HEK293 (cell line): ENCODE data around the gene RHBDF2.
"Not testable (repeated sequence)": the region's sequence is repeated elsewhere in the genome, so short reads cannot be mapped to it uniquely, and the experiment has no call there.

Experiments
- CTCF ChIA-PET: fragments of 350-600 bp; formaldehyde crosslinking; extraction: SDS; loops from one replicate; lab custom pipeline; 2021; ENCODE audit warnings: antibody characterized with exemption; lab: Yijun Ruan, JAX
- POLR2A ChIA-PET: fragments of 300-600 bp; formaldehyde crosslinking; extraction: SDS; loops from one replicate; lab custom pipeline; 2020; ENCODE audit warnings: antibody characterized with exemption, inconsistent platforms; lab: Yijun Ruan, JAX
- H3K27ac ChIP-seq: fragments of 200-500 bp; sonication (Bioruptor generic); 2 replicates; pipeline ENCODE4 v1.5.1; 2014; ENCODE audit warnings: low read depth, low read length, control low read depth, inconsistent platforms; ENCODE audit errors: extremely low read depth
- H3K36me3 ChIP-seq, 2 experiments: fragments of 200-500 bp in 1 of 2; sonication (Bioruptor generic) in 1 of 2; 1 replicate in 1 of 2; 2 replicates in 1 of 2; pipeline ENCODE4 v1.5.1; 2014 to 2017; ENCODE audit warnings: inconsistent platforms in 2 of 2, low read length in 2 of 2; ENCODE audit not compliant: control insufficient read depth in 2 of 2, insufficient read depth in 1 of 2
- H3K4me1 ChIP-seq: fragments of 200-500 bp; sonication (Bioruptor generic); 2 replicates; pipeline ENCODE4 v1.5.1; 2014; ENCODE audit warnings: mild to moderate bottlenecking, low read length, inconsistent platforms; ENCODE audit not compliant: control insufficient read depth, insufficient read depth
- H3K4me3 ChIP-seq: 2 replicates; pipeline ENCODE4 v1.5.1; 2011; ENCODE audit warnings: low read depth, mild to moderate bottlenecking, control low read depth, low read length, moderate library complexity
- H3K9me3 ChIP-seq: fragments of 200-500 bp; sonication (Bioruptor generic); 2 replicates; pipeline ENCODE4 v1.5.1; 2014; ENCODE audit warnings: low read depth, low read length, inconsistent platforms; ENCODE audit not compliant: control insufficient read depth, insufficient read depth
- BCL11B ChIP-seq: fragments of 450-650 bp; formaldehyde crosslinking; IDR thresholded peaks from 2 replicates; pipeline ENCODE4 v1.5.1; 2016; ENCODE audit warnings: low read depth, missing biosample characterization, missing genetic modification characterization
- FEZF1 ChIP-seq: fragments of 450-650 bp; formaldehyde crosslinking; IDR thresholded peaks from 2 replicates; pipeline ENCODE4 v1.5.1; 2016; ENCODE audit warnings: missing biosample characterization, missing genetic modification characterization
- KLF9 ChIP-seq: fragments of 450-650 bp; formaldehyde crosslinking; IDR thresholded peaks from 2 replicates; pipeline ENCODE4 v1.5.1; 2016; ENCODE audit warnings: missing biosample characterization, missing genetic modification characterization, low read depth
- OVOL3 ChIP-seq: fragments of 450-650 bp; formaldehyde crosslinking; IDR thresholded peaks from 2 replicates; pipeline ENCODE4 v1.5.1; 2016; ENCODE audit warnings: missing biosample characterization, missing genetic modification characterization
- PRDM1 ChIP-seq: fragments of 450-650 bp; formaldehyde crosslinking; IDR thresholded peaks from 2 replicates; pipeline ENCODE4; 2016; ENCODE audit warnings: missing biosample characterization, missing genetic modification characterization
- REPIN1 ChIP-seq: fragments of 450-650 bp; formaldehyde crosslinking; IDR thresholded peaks from 2 replicates; pipeline ENCODE4 v1.5.1; 2017; ENCODE audit warnings: missing biosample characterization, missing genetic modification characterization, low read depth
- SALL2 ChIP-seq: fragments of 450-650 bp; formaldehyde crosslinking; IDR thresholded peaks from 2 replicates; pipeline ENCODE4 v1.5.0; 2017; ENCODE audit warnings: missing biosample characterization, mild to moderate bottlenecking, missing genetic modification characterization, borderline replicate concordance
- SCRT2 ChIP-seq: fragments of 450-650 bp; formaldehyde crosslinking; IDR thresholded peaks from 2 replicates; pipeline ENCODE4 v1.5.1; 2016; ENCODE audit warnings: missing biosample characterization, missing genetic modification characterization
- ZBTB20 ChIP-seq: fragments of 450-650 bp; formaldehyde crosslinking; IDR thresholded peaks from 2 replicates; pipeline ENCODE4 v1.5.1; 2016; ENCODE audit warnings: missing biosample characterization, missing genetic modification characterization
- ZNF169 ChIP-seq: fragments of 450-650 bp; formaldehyde crosslinking; IDR thresholded peaks from 2 replicates; pipeline ENCODE4 v1.5.1; 2016; ENCODE audit warnings: missing biosample characterization, missing genetic modification characterization
- ZNF211 ChIP-seq: fragments of 450-650 bp; formaldehyde crosslinking; IDR thresholded peaks from 2 replicates; pipeline ENCODE4 v1.5.1; 2016; ENCODE audit warnings: low read depth, missing biosample characterization, missing genetic modification characterization
- ZNF24 ChIP-seq: fragments of 450-650 bp; formaldehyde crosslinking; IDR thresholded peaks from 2 replicates; pipeline ENCODE4 v1.5.1; 2016; ENCODE audit warnings: missing biosample characterization, missing genetic modification characterization
- ZNF335 ChIP-seq: fragments of 450-650 bp; formaldehyde crosslinking; conservative IDR thresholded peaks from 2 replicates; pipeline ENCODE4 v1.5.1; 2016; ENCODE audit warnings: missing biosample characterization, missing genetic modification characterization
- ZNF529 ChIP-seq: fragments of 450-650 bp; formaldehyde crosslinking; IDR thresholded peaks from 2 replicates; pipeline ENCODE4 v1.5.1; 2017; ENCODE audit warnings: missing genetic modification characterization, missing biosample characterization; ENCODE audit not compliant: insufficient replicate concordance
- ZNF585B ChIP-seq: fragments of 450-650 bp; formaldehyde crosslinking; IDR thresholded peaks from 2 replicates; pipeline ENCODE4 v1.5.1; 2016; ENCODE audit warnings: missing biosample characterization, missing genetic modification characterization
- ZNF654 ChIP-seq: fragments of 450-650 bp; formaldehyde crosslinking; IDR thresholded peaks from 2 replicates; pipeline ENCODE4 v1.5.1; 2016; ENCODE audit warnings: low read depth, missing biosample characterization, missing genetic modification characterization
- ZNF76 ChIP-seq: fragments of 450-650 bp; formaldehyde crosslinking; IDR thresholded peaks from 2 replicates; pipeline ENCODE4; 2016; ENCODE audit warnings: low read depth, missing biosample characterization, missing genetic modification characterization, borderline replicate concordance
- TF ChIP-seq, protein P1 (sequence below): fragments of 450-650 bp; IDR thresholded peaks from 2 replicates; pipeline ENCODE4 v1.5.1; 2018; ENCODE audit warnings: missing biosample characterization, missing genetic modification characterization
- TF ChIP-seq, protein P2 (sequence below): fragments of 450-650 bp; formaldehyde crosslinking; IDR thresholded peaks from 2 replicates; pipeline ENCODE4 v1.5.1; 2016; ENCODE audit warnings: missing biosample characterization, missing genetic modification characterization
- TF ChIP-seq, protein P3 (sequence below): sonication (generic); formaldehyde crosslinking; IDR thresholded peaks from 2 replicates; pipeline ENCODE4 v1.8.1; 2022; ENCODE audit warnings: mild to moderate bottlenecking, moderate library complexity, missing genetic modification reagents
- TF ChIP-seq, protein P4 (sequence below): fragments of 450-650 bp; formaldehyde crosslinking; IDR thresholded peaks from 2 replicates; pipeline ENCODE4 v1.5.1; 2016; ENCODE audit warnings: missing biosample characterization, missing genetic modification characterization
- TF ChIP-seq, protein P5 (sequence below): fragments of 450-650 bp; formaldehyde crosslinking; IDR thresholded peaks from 2 replicates; pipeline ENCODE4 v1.5.1; 2016; ENCODE audit warnings: missing biosample characterization, missing genetic modification characterization

The RHBDF2 gene

DNA sequence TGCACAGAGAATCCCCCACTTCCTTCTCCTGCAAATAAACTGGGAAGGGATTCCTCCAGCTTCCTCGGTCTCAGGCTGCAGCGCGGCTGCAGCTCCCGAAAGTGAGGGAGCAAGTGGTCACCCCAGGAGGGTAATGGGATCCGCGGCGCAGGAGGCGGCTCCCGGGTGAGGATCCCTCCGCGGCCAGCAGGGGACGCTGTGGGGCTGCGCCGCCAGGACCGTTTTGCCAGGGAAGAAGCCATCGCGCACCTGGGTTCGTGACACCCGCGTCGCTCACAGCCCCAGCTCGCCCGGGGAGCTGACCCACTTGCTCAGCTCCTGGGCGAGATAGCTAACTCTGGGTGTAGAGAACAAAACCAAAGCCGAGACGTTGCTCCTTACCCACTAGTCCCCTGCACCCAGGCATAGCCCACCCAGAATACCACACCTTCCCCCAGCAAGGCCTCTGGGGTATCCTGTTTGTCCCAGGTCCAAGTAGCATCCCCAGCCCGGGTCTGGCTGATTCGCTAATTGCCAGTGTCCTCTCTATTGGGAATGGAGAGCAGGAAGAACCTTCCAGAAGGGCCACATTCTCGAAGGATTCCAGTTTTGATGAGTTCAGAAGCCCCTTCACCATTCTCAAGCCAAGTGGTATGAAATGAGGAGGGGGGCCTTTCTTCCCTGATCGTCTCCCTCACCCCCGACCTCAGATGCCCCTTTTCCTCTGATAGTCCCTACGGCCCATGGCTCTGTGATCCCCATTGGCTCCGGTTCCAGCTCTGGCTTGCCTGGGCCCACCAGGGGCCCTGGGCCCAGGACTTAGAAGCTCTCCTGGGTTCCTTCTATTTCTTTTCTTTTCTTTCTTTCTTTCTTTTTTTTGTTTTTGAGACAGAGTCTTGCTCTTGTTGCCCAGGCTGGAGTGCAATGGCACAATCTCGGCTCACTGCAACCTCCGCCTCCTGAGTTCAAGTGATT, 22.1 kb upstream of the RHBDF2 start (continued):
- TF ChIP-seq, protein P1, sequence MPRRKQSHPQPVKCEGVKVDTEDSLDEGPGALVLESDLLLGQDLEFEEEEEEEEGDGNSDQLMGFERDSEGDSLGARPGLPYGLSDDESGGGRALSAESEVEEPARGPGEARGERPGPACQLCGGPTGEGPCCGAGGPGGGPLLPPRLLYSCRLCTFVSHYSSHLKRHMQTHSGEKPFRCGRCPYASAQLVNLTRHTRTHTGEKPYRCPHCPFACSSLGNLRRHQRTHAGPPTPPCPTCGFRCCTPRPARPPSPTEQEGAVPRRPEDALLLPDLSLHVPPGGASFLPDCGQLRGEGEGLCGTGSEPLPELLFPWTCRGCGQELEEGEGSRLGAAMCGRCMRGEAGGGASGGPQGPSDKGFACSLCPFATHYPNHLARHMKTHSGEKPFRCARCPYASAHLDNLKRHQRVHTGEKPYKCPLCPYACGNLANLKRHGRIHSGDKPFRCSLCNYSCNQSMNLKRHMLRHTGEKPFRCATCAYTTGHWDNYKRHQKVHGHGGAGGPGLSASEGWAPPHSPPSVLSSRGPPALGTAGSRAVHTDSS: no peak
- no peak for TF ChIP-seq ZNF335 (tag by site-specific recombination)
- TF ChIP-seq FEZF1 (tag by site-specific recombination): no peak
- no peak for TF ChIP-seq ZNF211 (tag by site-specific recombination)
- TF ChIP-seq ZNF169 (tag by site-specific recombination): no peak
- TF ChIP-seq, protein P2, sequence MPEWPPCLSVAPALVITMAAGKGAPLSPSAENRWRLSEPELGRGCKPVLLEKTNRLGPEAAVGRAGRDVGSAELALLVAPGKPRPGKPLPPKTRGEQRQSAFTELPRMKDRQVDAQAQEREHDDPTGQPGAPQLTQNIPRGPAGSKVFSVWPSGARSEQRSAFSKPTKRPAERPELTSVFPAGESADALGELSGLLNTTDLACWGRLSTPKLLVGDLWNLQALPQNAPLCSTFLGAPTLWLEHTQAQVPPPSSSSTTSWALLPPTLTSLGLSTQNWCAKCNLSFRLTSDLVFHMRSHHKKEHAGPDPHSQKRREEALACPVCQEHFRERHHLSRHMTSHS (tag by site-specific recombination): no peak
- no peak for TF ChIP-seq ZNF76 (tag by site-specific recombination)
- no peak for TF ChIP-seq ZNF585B (tag by site-specific recombination)
- TF ChIP-seq, protein P3, sequence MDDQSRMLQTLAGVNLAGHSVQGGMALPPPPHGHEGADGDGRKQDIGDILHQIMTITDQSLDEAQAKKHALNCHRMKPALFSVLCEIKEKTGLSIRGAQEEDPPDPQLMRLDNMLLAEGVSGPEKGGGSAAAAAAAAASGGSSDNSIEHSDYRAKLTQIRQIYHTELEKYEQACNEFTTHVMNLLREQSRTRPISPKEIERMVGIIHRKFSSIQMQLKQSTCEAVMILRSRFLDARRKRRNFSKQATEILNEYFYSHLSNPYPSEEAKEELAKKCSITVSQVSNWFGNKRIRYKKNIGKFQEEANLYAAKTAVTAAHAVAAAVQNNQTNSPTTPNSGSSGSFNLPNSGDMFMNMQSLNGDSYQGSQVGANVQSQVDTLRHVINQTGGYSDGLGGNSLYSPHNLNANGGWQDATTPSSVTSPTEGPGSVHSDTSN (CRISPR knock-in tag): no peak
- peak; percentile 47; the same call in 1 of the 2 replicates for TF ChIP-seq ZBTB20 (tag by site-specific recombination)
- peak; percentile 92 for TF ChIP-seq ZNF654 (tag by site-specific recombination)
- 0 out of 2 replicates have a peak, but pooled peaks have one; percentile 43 for TF ChIP-seq BCL11B (tag by site-specific recombination)
- no peak for TF ChIP-seq ZNF24 (tag by site-specific recombination)
- TF ChIP-seq REPIN1: no peak

DNA sequence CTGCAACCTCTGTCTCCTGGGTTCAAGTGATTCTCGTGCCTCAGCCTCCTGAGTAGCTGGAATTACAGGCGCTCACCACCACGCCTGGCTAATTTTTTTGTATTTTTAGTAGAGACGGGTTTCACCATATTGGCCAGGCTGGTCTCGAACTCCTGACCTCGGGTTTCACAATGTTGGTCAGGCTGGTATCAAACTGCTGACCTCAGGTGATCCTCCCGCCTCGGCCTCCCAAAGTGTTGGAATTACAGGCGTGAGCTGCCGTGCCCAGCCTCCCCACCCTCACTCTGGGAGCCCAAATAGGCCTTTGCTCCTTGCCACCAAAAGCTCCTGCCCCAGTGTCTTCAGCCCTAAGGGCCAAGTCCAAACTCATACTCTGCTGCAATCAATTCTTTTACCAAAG, 20.5 kb upstream of the RHBDF2 start:
- POLR2A ChIA-PET: not testable (repeated sequence)

DNA sequence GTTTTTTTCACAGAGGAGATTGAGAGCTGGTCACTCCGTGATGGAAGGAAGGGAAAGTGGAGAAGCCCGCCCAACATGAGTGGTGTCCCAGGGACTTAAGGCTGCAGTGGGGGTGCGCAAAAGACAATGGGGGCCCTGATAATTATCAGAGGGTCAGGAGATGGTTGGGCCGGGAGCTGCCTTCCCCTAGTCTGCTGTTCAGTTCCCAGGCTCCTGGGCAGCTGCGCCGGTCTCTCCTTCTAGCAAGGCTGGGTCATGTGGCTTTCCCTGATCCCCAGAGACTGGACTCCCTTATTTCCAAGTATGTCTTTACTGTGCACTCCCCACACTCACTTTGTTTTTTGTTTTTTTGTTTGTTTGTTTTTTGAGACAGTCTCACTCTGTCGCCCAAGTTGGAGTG, 20.0 kb upstream of the RHBDF2 start:
- no peaks in the 10 kb centered on the region for H3K36me3 ChIP-seq
- H3K9me3 ChIP-seq: no peaks in the 10 kb centered on the region
- ChIA-PET CTCF (interaction anchor here (0.7 to 7.2 kb wide), 8 partner anchors 11 to 933 kb away, joined by 4 to 87 read pairs (median 42); no protein-coding TSS in a partner anchor), POLR2A (no interaction called here)
- no peak overlapping the region for H3K27ac ChIP-seq
- peaks cover 8% of the 10 kb centered on the region for H3K4me1 ChIP-seq
- H3K4me3 ChIP-seq: no peak overlapping the region
- TF ChIP-seq ZBTB20 (tag by site-specific recombination) (no peak), KLF9 (tag by site-specific recombination) (no peak), SCRT2 (no peak), ZNF335 (tag by site-specific recombination) (no peak), OVOL3 (tag by site-specific recombination) (no peak), PRDM1 (no peak), ZNF529 (tag by site-specific recombination) (no peak), SALL2 (tag by site-specific recombination) (no peak)
- TF ChIP-seq, protein P4, sequence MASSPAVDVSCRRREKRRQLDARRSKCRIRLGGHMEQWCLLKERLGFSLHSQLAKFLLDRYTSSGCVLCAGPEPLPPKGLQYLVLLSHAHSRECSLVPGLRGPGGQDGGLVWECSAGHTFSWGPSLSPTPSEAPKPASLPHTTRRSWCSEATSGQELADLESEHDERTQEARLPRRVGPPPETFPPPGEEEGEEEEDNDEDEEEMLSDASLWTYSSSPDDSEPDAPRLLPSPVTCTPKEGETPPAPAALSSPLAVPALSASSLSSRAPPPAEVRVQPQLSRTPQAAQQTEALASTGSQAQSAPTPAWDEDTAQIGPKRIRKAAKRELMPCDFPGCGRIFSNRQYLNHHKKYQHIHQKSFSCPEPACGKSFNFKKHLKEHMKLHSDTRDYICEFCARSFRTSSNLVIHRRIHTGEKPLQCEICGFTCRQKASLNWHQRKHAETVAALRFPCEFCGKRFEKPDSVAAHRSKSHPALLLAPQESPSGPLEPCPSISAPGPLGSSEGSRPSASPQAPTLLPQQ (tag by site-specific recombination): no peak
- TF ChIP-seq, protein P5, sequence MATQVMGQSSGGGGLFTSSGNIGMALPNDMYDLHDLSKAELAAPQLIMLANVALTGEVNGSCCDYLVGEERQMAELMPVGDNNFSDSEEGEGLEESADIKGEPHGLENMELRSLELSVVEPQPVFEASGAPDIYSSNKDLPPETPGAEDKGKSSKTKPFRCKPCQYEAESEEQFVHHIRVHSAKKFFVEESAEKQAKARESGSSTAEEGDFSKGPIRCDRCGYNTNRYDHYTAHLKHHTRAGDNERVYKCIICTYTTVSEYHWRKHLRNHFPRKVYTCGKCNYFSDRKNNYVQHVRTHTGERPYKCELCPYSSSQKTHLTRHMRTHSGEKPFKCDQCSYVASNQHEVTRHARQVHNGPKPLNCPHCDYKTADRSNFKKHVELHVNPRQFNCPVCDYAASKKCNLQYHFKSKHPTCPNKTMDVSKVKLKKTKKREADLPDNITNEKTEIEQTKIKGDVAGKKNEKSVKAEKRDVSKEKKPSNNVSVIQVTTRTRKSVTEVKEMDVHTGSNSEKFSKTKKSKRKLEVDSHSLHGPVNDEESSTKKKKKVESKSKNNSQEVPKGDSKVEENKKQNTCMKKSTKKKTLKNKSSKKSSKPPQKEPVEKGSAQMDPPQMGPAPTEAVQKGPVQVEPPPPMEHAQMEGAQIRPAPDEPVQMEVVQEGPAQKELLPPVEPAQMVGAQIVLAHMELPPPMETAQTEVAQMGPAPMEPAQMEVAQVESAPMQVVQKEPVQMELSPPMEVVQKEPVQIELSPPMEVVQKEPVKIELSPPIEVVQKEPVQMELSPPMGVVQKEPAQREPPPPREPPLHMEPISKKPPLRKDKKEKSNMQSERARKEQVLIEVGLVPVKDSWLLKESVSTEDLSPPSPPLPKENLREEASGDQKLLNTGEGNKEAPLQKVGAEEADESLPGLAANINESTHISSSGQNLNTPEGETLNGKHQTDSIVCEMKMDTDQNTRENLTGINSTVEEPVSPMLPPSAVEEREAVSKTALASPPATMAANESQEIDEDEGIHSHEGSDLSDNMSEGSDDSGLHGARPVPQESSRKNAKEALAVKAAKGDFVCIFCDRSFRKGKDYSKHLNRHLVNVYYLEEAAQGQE: no peak

More for the DNA sequence above, 20.5 kb upstream of the RHBDF2 start:
- H3K4me3 ChIP-seq, H3K27ac ChIP-seq, H3K4me1 ChIP-seq, H3K9me3 ChIP-seq, H3K36me3 ChIP-seq: not testable (repeated sequence)
- CTCF ChIA-PET: interaction anchor here (0.6 to 7.2 kb wide), 11 partner anchors 11 to 932 kb away, joined by 4 to 87 read pairs (median 27); partner anchors contain the start of gene PRCD
